ENCODE results near the gene SOX4.

The SOX4 gene

DNA sequence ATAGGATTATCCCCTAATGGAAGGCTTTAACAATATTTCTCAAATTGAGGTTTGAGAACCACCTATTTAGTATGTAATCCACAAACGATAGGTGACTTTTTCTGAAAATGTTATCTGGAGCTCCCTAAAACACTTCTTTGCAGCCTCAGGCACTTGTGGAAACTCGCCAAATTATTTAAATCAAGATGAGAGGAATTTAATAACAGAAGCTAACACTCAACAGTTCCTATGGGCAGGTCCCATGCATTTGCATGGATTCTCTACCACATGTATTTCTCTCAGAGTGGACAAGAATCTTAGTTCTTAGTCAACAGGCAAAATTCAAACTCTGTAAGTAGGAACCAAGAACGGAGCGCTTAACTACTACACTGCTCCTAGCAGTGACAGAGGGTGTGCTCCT lies 20.7 kb downstream of the SOX4 start:
- no peak for DNase-seq (ENCODE audit: low read depth)

- no peak for DNase-seq (ENCODE audit: low read depth)
Observed at GRCh38 chr6:21615504-21615903, 22.0 kb downstream of the SOX4 start.

- no peak for DNase-seq (ENCODE audit: low read depth)
Observed at GRCh38 chr6:21616005-21616404, 22.5 kb downstream of the SOX4 start.

- DNase-seq (ENCODE audit: low read depth): no peak
Observed at GRCh38 chr6:21625642-21626041, 32.1 kb downstream of the SOX4 start.

- no peak for DNase-seq (ENCODE audit: low read depth)
Observed at GRCh38 chr6:21626756-21627155, 33.2 kb downstream of the SOX4 start.

DNA sequence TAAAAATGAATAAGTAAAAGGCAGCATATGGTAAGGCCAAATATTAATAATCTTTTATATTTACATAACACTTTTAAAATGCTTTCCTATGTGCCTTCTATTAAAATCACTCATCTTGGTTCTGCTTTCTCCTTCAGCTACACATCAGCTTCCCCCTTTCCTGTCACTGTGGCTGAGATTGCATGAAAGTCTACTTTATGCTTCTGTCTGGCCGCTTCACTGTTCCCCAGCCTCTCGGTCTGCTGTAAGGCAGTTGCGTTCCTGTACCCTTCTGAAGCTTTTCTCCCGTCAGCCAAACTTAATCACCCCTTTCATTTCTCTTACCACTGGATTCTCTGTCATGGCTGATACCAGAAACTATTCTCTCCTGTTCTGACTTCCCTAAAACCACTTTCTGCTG lies 34.6 kb downstream of the SOX4 start:
- DNase-seq (ENCODE audit: low read depth): no peak

GRCh38 chr6:21633511-21634109 lies 40.1 kb downstream of the SOX4 start:
- no peak for DNase-seq (ENCODE audit: low read depth)

DNA sequence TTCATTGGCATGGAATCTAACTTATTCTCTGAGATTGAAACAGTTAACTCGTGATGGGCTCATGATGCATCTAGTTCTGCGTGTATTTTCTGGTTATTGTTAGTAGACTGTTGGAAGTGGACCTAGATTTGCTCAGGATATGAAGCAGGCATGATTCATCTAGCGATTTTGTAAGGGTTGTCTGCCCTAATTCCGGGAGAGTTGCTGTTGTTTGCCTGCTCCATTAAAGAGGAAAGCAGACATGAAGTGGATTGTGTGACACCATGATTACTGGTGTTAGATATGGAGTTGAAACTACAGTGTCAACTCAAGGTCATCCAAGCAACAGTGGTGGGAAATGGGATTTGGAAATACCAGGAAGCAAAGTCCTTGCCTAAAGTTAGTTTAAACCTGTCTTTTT lies 41.0 kb downstream of the SOX4 start:
- no peak for DNase-seq (ENCODE audit: low read depth)

- no peak for DNase-seq (ENCODE audit: low read depth)
Observed at GRCh38 chr6:21636876-21637275, 43.3 kb downstream of the SOX4 start.

DNA sequence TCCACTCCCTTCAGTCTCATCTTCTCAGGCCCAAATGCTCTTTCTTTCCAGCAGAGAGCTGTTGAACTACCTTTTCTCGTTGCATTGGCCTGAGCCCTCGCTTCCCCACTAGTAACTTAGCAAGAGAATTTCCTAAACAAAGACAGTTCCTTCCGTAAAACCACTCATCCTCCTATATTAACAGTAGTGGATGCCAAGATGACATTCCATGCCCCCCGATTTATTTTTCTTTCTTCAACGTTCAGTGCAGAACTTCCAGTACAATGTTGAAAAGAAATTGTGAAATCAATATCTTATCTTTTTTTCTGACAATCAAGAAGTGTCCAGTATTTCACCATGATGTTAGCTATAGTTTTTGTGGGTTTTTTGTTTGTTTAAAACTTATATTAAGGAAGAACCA lies 45.8 kb downstream of the SOX4 start:
- DNase-seq (ENCODE audit: low read depth): no peak

Measured in activated T-helper 9 cell treated with anti-CD3 and anti-CD28 coated beads, Interleukin-2, amount 50 U/mL, for 16 hours (primary cell).